ENCODE data around the gene SCN8A. TPM values are rescaled to one million over a fixed set of nuclear protein-coding genes. Genes with fewer than 3 reads are reported as not detected.

The SCN8A gene
- total RNA-seq, 1 donor from 2014 or later: 5.0 TPM

DNA sequence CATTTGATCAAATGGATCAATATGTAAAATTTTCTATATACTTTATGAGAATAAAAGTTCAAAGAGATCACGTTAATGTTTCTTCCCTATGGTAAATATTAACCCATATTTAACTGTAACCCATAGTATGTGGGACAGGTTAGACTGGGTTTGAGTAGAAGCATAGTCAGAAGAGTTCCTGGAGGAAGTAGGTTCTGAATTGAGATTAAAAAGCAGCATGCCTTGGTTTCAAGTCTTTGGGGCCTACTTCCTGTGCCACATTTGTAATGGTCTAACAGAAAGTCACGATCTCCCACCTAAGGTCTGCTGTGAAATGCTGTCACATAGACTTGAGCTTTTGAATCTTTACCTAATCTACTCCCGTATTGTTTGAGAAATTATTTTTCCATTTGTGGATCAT, 193.7 kb downstream of the SCN8A start:
- Mint-ChIP-seq H3K27ac (ENCODE audit: unreplicated experiment) (no peak overlapping the region), H3K27me3 (ENCODE audit: unreplicated experiment) (no peaks in the 10 kb centered on the region), H3K4me3 (ENCODE audit: unreplicated experiment) (no peak overlapping the region), H3K4me1 (ENCODE audit: unreplicated experiment) (peaks cover 4% of the 10 kb centered on the region), H3K9me3 (ENCODE audit: unreplicated experiment) (no peaks in the 10 kb centered on the region), H3K36me3 (ENCODE audit: low read depth, unreplicated experiment) (no peaks in the 10 kb centered on the region)
- no peak for DNase-seq (ENCODE audit: low spot score)
- TF ChIP-seq, protein P1, sequence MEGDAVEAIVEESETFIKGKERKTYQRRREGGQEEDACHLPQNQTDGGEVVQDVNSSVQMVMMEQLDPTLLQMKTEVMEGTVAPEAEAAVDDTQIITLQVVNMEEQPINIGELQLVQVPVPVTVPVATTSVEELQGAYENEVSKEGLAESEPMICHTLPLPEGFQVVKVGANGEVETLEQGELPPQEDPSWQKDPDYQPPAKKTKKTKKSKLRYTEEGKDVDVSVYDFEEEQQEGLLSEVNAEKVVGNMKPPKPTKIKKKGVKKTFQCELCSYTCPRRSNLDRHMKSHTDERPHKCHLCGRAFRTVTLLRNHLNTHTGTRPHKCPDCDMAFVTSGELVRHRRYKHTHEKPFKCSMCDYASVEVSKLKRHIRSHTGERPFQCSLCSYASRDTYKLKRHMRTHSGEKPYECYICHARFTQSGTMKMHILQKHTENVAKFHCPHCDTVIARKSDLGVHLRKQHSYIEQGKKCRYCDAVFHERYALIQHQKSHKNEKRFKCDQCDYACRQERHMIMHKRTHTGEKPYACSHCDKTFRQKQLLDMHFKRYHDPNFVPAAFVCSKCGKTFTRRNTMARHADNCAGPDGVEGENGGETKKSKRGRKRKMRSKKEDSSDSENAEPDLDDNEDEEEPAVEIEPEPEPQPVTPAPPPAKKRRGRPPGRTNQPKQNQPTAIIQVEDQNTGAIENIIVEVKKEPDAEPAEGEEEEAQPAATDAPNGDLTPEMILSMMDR (IDR thresholded peaks at IDR 0.05; ENCODE audit: unreplicated experiment): no peak

- Mint-ChIP-seq H3K9me3 (ENCODE audit: unreplicated experiment) (no peaks in the 10 kb centered on the region), H3K4me3 (ENCODE audit: unreplicated experiment) (no peak overlapping the region), H3K4me1 (ENCODE audit: unreplicated experiment) (peaks cover 4% of the 10 kb centered on the region), H3K27ac (ENCODE audit: unreplicated experiment) (no peak overlapping the region), H3K36me3 (ENCODE audit: low read depth, unreplicated experiment) (no peaks in the 10 kb centered on the region), H3K27me3 (ENCODE audit: unreplicated experiment) (no peaks in the 10 kb centered on the region)
- DNase-seq (ENCODE audit: low spot score): no peak
- TF ChIP-seq, protein P1 (IDR thresholded peaks at IDR 0.05; ENCODE audit: unreplicated experiment): no peak
Measured at GRCh38 chr12:51785906-51786305, 194.9 kb downstream of the SCN8A start.

- Mint-ChIP-seq H3K36me3 (ENCODE audit: low read depth, unreplicated experiment) (peaks cover 4% of the 10 kb centered on the region), H3K4me1 (ENCODE audit: unreplicated experiment) (peaks cover 4% of the 10 kb centered on the region), H3K9me3 (ENCODE audit: unreplicated experiment) (no peaks in the 10 kb centered on the region), H3K27me3 (ENCODE audit: unreplicated experiment) (peaks cover 2% of the 10 kb centered on the region), H3K4me3 (ENCODE audit: unreplicated experiment) (no peak overlapping the region), H3K27ac (ENCODE audit: unreplicated experiment) (no peak overlapping the region)
- DNase-seq (ENCODE audit: low spot score): no peak
- TF ChIP-seq, protein P1 (IDR thresholded peaks at IDR 0.05; ENCODE audit: unreplicated experiment): no peak
Measured at GRCh38 chr12:51788876-51789275, 197.8 kb downstream of the SCN8A start.

DNA sequence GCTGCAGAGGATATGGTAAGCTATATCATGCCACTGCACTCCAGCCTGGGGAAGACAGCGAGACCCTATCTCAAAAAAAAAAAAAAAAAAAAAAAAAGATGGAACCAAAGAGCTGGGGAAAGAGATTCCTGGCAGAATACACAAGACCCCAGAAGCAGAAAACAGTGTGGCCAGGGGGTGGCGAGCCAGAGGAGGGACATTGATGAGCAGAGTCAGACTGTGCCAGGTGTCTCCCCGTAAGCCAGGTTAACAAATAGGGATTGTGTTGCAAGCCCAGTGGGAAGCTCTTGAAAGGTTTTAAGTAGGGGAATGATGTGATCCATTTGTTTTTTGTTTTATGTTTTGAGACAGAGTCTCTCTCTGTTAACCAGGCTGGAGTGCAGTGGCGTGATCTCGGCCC, 201.4 kb downstream of the SCN8A start:
- peaks cover 4% of the 10 kb centered on the region for H3K36me3 Mint-ChIP-seq (ENCODE audit: low read depth, unreplicated experiment)
- H3K4me1 Mint-ChIP-seq (ENCODE audit: unreplicated experiment): no peaks in the 10 kb centered on the region
- H3K4me3 Mint-ChIP-seq (ENCODE audit: unreplicated experiment): no peak overlapping the region
- H3K27me3 Mint-ChIP-seq (ENCODE audit: unreplicated experiment): peaks cover 2% of the 10 kb centered on the region
- DNase-seq (ENCODE audit: low spot score): no peak
- TF ChIP-seq, protein P1 (IDR thresholded peaks at IDR 0.05; ENCODE audit: unreplicated experiment): no peak
- no peak overlapping the region for H3K27ac Mint-ChIP-seq (ENCODE audit: unreplicated experiment)
- no peaks in the 10 kb centered on the region for H3K9me3 Mint-ChIP-seq (ENCODE audit: unreplicated experiment)

- DNase-seq (ENCODE audit: low spot score): no peak
- Mint-ChIP-seq H3K36me3 (ENCODE audit: low read depth, unreplicated experiment) (peaks cover 4% of the 10 kb centered on the region), H3K4me3 (ENCODE audit: unreplicated experiment) (no peak overlapping the region), H3K27ac (ENCODE audit: unreplicated experiment) (no peak overlapping the region), H3K4me1 (ENCODE audit: unreplicated experiment) (no peaks in the 10 kb centered on the region), H3K9me3 (ENCODE audit: unreplicated experiment) (no peaks in the 10 kb centered on the region), H3K27me3 (ENCODE audit: unreplicated experiment) (peaks cover 2% of the 10 kb centered on the region)
- TF ChIP-seq, protein P1 (IDR thresholded peaks at IDR 0.05; ENCODE audit: unreplicated experiment): no peak
Measured at GRCh38 chr12:51793201-51793600, 202.2 kb downstream of the SCN8A start.
